Gastroesophageal sphincter (tissue), 4 donors: ENCODE data around the gene SZT2. TPM values are rescaled to one million over a fixed set of nuclear protein-coding genes. Genes with fewer than 3 reads are reported as not detected.

Experiments
- ATAC-seq: fragments of 150-250 bp; one replicate; pipeline ENCODE4 v1.9.1; 2016; ENCODE audit warnings: mild to moderate bottlenecking, moderate library complexity
- H3K27ac ChIP-seq, 4 donors: fragments of 200-600 bp; sonication (generic) in 3 of 4; 1 replicate in 3 of 4; 2 replicates in 1 of 4; pipeline ENCODE4 v1.5.1; 2016 to 2019
- H3K27me3 ChIP-seq: fragments of 200-600 bp; sonication (generic); one replicate; pipeline ENCODE4 v1.5.1; 2019
- H3K36me3 ChIP-seq, 2 donors: fragments of 200-600 bp; sonication (generic); one replicate each; pipeline ENCODE4 v1.5.1; 2019; ENCODE audit warnings: control low read depth in 1 of 2
- H3K4me1 ChIP-seq, 3 donors: fragments of 200-600 bp; sonication (generic); 1 replicate in 2 of 3; 2 replicates in 1 of 3; pipeline ENCODE4 v1.5.1; 2016 to 2019; ENCODE audit warnings: control low read depth in 2 of 3
- H3K4me3 ChIP-seq, 2 donors: fragments of 200-600 bp; sonication (generic); one replicate each; pipeline ENCODE4 v1.5.1; 2019; ENCODE audit warnings: mild to moderate bottlenecking in 1 of 2, moderate library complexity in 1 of 2
- H3K9me3 ChIP-seq, 3 donors: fragments of 200-600 bp; sonication (generic); one replicate each; pipeline ENCODE4 v1.5.1; 2017 to 2019; ENCODE audit warnings: control low read depth in 2 of 3
- EP300 ChIP-seq: sonication (generic); formaldehyde crosslinking; IDR thresholded peaks from one replicate; pipeline ENCODE4 v1.6.1; 2017; ENCODE audit warnings: antibody characterized with exemption, mild to moderate bottlenecking
- POLR2A ChIP-seq, 2 donors: fragments of 450-650 bp; IDR thresholded peaks; one replicate each; pipeline ENCODE4 v1.6.1; 2017; ENCODE audit warnings: antibody characterized with exemption in 2 of 2, mild to moderate bottlenecking in 2 of 2, moderate library complexity in 1 of 2
- POLR2AphosphoS5 ChIP-seq: sonication (generic); formaldehyde crosslinking; IDR thresholded peaks from one replicate; pipeline ENCODE4 v1.6.1; 2017; ENCODE audit warnings: antibody characterized with exemption
- WGBS, 2 donors: methylation state at CpG; one replicate each; pipeline ENCODE4 v1.1.5; 2018; ENCODE audit warnings: low coverage in 1 of 2; 5-methylcytosine and 5-hydroxymethylcytosine counted together
- total RNA-seq, 4 donors: library from RNA; depleted of rRNA; stranded (reverse); fragments of >200 nt; gene quantifications; one replicate each; pipeline ENCODE4 v1.1.0, GENCODE V29; 2016
- TF ChIP-seq, protein P1 (sequence below), 4 experiments: fragments of 200-600 bp in 2 of 4; fragments of 450-650 bp in 2 of 4; sonication (generic) in 1 of 4; IDR thresholded peaks; one replicate each; pipeline ENCODE4 v1.5.1; 2017 to 2019; ENCODE audit warnings: antibody characterized with exemption in 4 of 4, mild to moderate bottlenecking in 2 of 4, moderate library complexity in 2 of 4

SZT2 gene
- total RNA-seq, 4 donors from 2014 or later, result 13.1 to 40.0 (median 35.1) TPM

- no peaks in the 10 kb centered on the region for H3K9me3 ChIP-seq
- peaks cover 0 to 97% of the 10 kb centered on the region in 2 donors for H3K36me3 ChIP-seq
- ATAC-seq, result no peak
- TF ChIP-seq POLR2A (IDR thresholded peaks at IDR 0.05) (no peak), EP300 (no peak), POLR2AphosphoS5 (no peak)
- TF ChIP-seq, protein P1, sequence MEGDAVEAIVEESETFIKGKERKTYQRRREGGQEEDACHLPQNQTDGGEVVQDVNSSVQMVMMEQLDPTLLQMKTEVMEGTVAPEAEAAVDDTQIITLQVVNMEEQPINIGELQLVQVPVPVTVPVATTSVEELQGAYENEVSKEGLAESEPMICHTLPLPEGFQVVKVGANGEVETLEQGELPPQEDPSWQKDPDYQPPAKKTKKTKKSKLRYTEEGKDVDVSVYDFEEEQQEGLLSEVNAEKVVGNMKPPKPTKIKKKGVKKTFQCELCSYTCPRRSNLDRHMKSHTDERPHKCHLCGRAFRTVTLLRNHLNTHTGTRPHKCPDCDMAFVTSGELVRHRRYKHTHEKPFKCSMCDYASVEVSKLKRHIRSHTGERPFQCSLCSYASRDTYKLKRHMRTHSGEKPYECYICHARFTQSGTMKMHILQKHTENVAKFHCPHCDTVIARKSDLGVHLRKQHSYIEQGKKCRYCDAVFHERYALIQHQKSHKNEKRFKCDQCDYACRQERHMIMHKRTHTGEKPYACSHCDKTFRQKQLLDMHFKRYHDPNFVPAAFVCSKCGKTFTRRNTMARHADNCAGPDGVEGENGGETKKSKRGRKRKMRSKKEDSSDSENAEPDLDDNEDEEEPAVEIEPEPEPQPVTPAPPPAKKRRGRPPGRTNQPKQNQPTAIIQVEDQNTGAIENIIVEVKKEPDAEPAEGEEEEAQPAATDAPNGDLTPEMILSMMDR (IDR thresholded peaks at IDR 0.05), result no peak
- H3K4me3 ChIP-seq, result no peak overlapping the region
- peak overlapping the region in 2 of 4 donors; percentile 75 to 80 for H3K27ac ChIP-seq
- no CpG with 5 or more reads among the region's 20 CpGs for WGBS, 2 donors
- no peaks in the 10 kb centered on the region for H3K27me3 ChIP-seq
- H3K4me1 ChIP-seq, result peaks cover 0 to 23% (median 9%) of the 10 kb centered on the region in 3 donors
These were observed 47.6 kb downstream of the SZT2 start for GRCh38 chr1:43437031-43437973.

DNA sequence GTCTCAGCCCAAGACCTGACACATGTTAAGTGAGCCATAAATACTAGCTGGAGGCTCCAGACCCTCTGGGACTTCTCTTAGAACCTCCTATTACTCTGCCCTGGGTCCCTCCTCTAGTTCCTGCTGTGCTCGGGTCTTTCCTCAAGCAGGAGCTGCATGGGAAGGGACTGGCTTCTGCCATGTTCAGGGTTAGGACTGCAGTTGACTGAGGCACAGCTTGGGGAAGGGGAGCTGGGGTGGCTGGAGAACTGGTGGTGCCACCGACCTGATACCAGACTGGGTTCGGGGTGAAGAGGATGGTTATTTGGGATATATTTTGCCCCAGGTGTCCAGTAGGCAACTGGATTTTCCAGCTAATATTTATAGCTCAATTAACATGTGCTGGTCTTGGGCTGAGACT, 48.3 kb downstream of the SZT2 start:
- ATAC-seq, result no peak
- Histone ChIP-seq H3K27me3 (no peaks in the 10 kb centered on the region), H3K27ac (no peak overlapping the region), H3K4me1 (peaks cover 0 to 23% (median 9%) of the 10 kb centered on the region in 3 donors), H3K9me3 (no peaks in the 10 kb centered on the region), H3K4me3 (no peak overlapping the region), H3K36me3 (peaks cover 0 to 97% of the 10 kb centered on the region in 2 donors)
- no peak for TF ChIP-seq POLR2AphosphoS5
- TF ChIP-seq, protein P1 (IDR thresholded peaks at IDR 0.05), result no peak
- no peak for TF ChIP-seq POLR2A (IDR thresholded peaks at IDR 0.05)
- no peak for TF ChIP-seq EP300
- 80 to 100% methylated on average over 2 to 3 of the region's 3 CpGs for WGBS, 2 donors

DNA sequence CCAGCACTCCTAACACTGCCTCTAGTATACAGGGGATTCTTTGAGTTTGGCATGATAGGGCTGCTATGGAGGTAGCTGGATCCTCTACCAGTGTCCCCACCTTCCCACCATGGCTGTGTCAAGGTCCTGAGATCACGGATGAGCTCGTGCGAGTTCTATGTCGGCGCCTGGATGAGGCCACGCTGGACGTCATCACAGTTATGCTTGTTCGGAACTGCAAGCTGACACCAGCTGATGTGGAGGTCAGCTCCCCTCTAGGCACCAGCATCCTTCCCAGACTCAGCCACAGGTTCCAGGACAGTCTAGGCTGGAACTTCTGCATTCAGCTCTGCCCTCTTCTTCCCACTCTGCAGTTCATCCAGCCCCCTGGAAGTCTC, 48.9 kb downstream of the SZT2 start:
- Histone ChIP-seq H3K9me3 (no peaks in the 10 kb centered on the region), H3K27me3 (no peaks in the 10 kb centered on the region), H3K4me3 (no peak overlapping the region), H3K27ac (no peak overlapping the region), H3K4me1 (peaks cover 0 to 23% (median 9%) of the 10 kb centered on the region in 3 donors), H3K36me3 (peaks cover 0 to 97% of the 10 kb centered on the region in 2 donors)
- WGBS, 2 donors, result no CpG with 5 or more reads among the region's 8 CpGs
- TF ChIP-seq, protein P1 (IDR thresholded peaks at IDR 0.05), result no peak
- TF ChIP-seq POLR2AphosphoS5 (no peak), POLR2A (IDR thresholded peaks at IDR 0.05) (no peak), EP300 (no peak)
- ATAC-seq, result no peak

- Histone ChIP-seq H3K4me3 (no peak overlapping the region), H3K27me3 (no peaks in the 10 kb centered on the region), H3K9me3 (no peaks in the 10 kb centered on the region), H3K4me1 (peaks cover 0 to 23% (median 9%) of the 10 kb centered on the region in 3 donors), H3K27ac (no peak overlapping the region), H3K36me3 (peaks cover 0 to 97% of the 10 kb centered on the region in 2 donors)
- no peak for ATAC-seq
- TF ChIP-seq POLR2A (IDR thresholded peaks at IDR 0.05) (no peak), EP300 (no peak), POLR2AphosphoS5 (no peak)
- TF ChIP-seq, protein P1 (IDR thresholded peaks at IDR 0.05), result no peak
- WGBS, 2 donors, result 90 to 100% methylated on average over 1 to 7 of the region's 10 CpGs
These were observed 49.4 kb downstream of the SZT2 start for GRCh38 chr1:43438953-43439581.
